SKM-1 (cell line): ENCODE measurements around the gene CES1.
A peak's percentile ranks its signal among the peaks of the same experiment; 100 is the strongest.
"Not testable (repeated sequence)": the region's sequence is repeated elsewhere in the genome, so short reads cannot be mapped to it uniquely, and the experiment has no call there.

ENCODE experiments used
- DNase-seq: peaks from one replicate; lab custom pipeline; 2025; ENCODE audit not compliant: unreplicated experiment; lab: John Stamatoyannopoulos, UW

Gene CES1

DNA sequence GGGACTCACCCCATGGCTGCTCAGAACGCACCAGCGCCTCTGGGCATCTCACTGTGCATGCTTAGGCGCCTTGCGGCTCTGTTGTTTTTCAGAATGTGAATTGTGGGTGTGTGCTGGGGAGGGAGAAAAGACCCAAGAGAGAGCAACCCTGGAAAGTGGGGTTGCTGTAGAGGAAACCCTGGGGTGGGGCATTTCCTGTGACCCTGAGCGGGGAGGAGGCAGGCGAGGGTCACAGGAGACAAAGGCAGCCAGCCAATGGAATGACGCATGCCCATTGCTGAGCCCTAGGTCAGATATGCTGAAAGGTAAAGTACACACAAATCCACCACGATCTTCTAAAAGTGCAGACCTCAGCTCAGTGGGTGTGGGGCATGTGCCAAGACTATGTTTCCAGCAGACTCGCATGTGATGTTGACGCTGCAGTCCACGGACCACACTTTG, 39.9 kb downstream of the CES1 start:
- DNase-seq, result not testable (repeated sequence)

DNA sequence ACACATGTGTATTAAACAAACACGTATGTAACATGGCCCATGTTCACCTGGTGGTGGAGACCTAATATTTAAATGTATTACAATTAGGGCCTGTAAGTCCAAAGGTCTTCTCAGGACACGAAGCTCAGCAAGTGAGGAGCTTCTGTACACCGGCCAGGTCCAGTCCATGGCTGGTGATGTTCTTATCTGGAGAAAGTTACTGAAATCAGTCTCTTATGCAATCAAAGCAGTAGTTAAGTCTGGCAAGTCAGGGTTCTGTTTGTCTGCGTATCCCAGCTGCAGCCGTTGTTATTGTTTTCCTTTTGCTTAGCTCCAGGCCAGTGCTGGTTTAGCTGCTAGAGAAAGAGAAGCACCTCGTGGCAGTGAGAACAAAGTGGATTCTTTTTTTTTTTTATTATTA, 41.4 kb downstream of the CES1 start:
- DNase-seq, result not testable (repeated sequence)

DNA sequence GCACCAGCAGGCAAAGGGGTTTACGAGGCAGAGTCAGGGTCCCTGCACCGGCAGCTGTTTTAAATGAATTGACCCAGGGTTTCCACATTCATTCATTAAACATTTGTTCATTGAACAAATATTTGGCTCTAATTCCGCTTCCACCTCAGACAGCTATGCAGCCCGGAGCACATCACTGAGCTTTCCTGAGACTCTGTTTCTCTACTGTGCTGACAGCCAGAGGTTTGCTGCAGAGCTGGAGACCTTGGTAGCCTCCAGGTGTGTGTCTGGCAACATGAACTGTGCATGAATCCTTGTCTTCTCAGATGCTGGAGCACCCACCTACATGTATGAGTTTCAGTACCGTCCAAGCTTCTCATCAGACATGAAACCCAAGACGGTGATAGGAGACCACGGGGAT, 42.7 kb downstream of the CES1 start:
- DNase-seq, result not testable (repeated sequence)

DNA sequence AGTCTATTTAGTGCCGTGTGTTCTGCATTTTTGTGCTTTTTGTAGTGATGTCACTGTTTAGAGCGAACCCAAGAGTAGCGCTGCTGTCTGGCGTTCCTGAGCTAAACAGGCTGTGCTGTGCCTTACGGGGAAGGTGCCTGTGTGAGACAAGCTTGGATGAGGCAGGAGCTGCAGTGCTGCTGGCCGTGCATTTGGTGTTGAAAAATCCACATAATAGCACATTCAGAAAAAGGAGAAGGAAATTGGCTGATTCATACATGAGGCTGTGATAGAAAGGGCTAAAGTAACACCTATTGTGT, 50.2 kb downstream of the CES1 start:
- not testable (repeated sequence) for DNase-seq

DNA sequence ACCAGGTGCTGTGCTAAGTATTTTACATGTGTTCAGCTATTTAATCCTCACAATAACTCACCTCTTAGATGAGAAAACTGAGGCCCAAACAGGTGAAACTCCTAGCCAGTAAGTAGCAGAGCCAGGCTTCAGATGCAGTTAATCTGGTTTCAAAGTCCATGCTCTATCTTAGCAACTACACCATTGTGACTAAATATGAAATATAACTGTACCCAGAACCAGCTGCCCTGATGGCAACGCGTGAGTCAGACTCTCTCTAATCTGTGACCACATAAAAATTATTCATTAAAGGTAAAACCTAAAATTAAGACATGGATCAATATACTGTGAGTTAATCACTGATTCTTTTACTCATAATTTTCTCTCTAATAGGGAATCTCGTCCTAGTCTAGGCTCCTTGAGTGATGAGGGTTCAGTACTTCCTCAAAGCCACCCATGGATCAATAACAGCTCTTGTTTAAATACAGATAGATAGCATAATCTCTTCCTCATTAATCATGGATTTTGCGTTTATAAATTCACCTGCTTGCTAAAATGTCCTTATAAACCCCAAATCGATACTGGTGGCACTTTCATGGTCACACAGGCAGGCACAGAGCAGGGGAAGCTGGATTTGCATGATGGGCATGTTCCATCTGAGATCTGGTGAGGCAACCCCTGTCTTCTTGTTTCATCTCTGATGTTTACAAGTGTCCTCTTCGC, 50.7 kb downstream of the CES1 start:
- DNase-seq, result not testable (repeated sequence)

DNA sequence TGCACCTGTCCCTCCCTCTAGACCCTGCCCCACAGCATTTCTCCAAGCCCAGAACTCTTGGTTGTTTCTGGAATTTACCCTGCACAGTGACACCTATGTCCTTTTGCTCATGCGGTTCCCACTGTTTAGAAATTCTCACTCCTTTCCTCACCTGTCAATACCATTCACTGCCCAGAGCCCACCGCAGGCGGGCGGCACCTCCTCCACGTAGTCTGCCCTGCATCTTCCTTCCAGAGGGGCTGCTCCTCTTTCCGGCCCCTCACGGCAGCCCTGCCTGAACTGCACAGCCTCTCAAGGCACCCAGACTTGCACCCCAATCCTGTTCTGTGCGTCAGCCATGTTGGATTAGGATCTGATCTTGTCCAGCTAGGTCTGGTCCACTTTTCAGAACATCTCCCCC, 51.4 kb downstream of the CES1 start:
- not testable (repeated sequence) for DNase-seq

DNA sequence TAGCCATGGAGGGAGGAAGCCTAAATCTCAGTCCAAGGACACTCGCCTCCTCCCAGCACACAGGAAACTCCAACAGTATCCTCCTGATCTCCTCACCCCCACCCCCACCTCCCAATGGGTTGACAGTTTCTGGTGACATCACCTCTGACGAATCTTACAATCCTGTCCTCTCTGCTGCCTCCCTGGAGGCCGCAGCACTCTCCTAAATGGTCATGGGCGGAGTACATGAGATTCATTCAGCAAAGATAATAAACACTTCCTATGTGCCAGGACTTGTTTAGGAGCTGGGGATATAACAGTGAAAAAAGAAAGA, 52.8 kb downstream of the CES1 start:
- not testable (repeated sequence) for DNase-seq

DNA sequence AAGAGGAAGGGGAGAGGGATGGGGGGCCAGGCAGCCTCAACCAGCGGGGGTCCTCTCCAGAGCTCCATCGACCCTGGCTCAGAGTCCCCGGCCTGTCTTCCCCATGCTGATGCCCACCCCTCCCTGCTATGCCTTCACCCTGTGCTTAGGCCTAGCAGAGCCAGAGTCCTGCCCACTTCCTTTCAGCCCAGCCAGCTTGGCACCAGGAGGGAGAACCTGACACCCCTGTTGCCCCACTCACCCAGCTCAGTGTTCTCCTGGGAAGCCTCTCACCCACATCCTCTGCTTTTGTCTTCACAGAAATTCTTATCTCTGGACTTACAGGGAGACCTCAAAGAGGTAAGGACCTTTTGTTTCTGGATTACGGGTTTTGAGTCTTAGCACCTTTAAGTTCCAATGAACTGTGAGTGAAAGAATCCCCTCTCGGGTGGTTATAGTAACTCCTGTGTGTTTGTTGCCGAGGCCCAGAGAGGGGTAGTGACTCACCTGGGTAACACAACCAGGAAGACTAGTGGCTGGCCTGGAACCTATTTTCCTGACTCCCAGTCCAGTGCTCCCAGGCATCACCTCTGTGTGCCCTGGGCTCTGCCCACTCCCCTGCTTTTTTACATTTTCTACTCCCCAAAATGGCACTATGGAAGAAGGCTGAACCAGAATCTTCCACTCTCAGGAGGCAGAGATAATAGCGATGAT, 53.3 kb downstream of the CES1 start:
- DNase-seq, result no peak

DNA sequence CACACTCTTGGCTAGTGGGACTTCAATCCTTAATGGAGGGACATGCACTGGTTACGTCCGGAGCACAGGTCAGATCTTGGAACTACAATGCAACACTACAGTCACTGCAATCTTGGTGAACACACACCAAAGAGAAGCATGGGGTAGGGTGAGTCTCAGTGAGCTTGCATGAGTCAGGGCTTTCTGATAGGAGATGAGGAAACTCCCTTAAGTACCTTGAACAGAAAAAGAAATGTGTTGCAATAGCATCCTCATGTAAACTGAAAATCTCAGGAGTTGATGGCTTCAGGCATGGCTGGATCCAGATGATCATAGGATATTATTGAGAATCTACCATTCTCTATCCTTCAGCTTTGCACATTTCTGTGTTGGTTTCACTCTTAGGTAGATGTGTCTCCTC, 54.1 kb downstream of the CES1 start:
- no peak for DNase-seq

DNA sequence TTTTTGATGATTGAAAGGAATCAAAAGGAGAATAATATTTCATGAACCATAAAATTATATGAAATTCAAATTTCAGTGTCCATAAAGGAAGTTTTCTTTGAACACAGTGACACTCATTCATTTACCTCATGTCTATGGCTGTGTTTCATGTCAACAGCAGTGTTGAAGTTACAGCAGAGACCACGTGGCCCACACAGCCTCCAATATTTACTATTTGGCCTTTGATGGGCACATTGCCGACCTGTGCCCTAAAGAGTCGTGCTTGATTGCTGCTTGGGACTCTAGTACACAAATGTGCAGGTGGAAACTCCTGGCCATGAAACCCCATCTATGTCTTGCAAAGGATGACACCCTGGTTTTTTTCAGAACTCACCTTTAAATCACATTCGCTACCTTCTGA, 57.0 kb downstream of the CES1 start:
- no peak for DNase-seq

DNA sequence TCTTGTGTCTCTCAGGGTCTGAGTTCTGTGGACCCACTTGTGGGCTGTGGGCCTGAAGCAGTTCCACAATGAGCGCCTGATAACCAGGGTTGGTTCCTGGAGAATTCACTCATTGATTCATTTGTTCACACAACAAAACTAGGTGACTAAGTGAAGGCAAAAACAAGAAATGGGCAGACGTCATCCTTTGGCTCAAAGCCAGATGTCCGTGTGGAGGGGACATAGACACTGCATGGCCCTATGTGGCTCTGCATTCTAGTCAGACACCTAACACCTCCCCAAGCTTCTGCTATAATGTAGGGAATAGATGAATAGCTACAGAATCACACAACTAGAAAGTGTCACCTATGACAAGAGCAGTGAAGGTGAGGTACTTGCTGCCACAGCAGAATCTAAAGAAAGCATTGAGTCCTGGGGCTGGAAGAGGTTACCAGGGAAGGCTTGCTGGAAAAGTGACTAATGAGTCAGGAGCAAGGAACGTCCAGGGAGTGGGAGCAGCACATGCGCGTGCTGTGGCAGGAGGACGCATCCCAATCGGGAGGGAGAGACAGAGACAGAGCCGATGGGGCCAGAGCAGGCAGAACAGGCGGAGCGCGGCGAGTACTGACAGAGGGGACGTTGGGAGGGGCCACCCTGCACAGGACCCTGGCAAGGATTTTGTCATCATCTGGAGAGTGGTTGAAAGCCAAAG, 58.9 kb downstream of the CES1 start:
- no peak for DNase-seq

DNA sequence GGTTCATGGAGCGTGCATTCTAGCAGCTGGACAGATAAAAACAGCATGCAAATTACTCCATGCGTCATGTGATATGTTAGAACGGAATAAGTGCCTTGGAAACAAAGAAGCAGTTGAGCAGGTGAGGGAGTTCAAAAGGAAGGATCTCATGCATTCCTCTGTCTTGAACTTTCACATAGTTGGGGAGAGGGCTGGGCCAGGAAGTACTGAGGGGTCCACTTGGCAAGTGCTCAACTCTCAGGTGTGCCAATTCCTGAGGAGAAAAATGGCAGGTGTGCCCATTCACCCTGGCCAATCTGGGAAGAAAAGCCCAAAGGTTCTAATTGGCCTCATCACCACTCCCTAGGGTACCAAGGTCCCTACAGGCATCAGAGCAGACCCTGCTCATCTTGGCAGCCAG, 67.7 kb downstream of the CES1 start:
- no peak for DNase-seq

DNA sequence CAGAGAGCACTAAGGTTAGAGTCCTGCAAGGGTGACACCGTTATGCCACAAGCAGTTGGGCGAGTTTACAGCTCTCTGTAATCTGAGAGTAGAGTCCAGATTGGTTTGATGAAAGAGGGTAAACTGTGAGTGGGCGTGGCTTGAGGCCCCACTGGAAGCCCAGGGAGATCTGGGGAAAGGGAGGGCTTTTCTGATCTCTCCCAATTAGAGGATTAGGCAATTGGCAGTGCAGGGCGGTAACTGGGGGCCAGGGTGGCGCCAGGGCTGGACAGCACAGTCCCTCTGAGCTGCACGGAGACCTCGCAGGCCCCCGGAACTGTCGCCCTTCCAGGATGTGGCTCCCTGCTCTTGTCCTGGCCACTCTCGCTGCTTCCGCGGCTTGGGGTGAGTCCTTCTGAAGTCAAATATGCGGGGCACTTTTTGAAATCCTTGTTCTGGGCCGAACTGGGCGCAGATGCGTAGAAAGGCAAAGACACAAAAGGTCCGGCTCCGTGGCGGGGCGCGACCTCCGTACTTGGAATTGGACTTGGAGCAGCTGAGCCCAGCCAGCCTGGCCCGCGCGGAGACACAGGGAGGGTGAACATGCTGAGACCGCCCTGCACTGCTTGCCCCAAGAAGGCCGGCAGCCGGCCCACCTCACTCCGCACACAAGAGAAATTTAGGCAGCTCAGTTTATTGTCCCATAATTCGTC, 72.4 kb downstream of the CES1 start:
- DNase-seq, result no peak

DNA sequence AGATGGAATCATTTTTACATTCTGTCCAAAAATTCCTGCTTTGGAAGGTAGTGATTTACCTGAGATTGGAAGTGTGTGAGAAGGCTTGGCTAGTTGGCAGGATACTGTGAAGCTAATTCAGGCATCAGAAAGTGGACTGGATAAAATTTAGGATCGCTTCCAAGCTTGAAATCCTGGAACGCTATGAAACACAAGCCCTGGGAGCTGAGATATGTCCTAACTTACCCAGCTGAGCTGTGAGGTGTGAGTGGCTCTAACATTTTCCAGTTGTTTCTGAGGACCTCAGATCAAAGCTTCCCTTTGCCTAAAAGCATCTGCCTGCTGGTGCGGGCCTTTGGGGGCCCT, 73.0 kb downstream of the CES1 start:
- not testable (repeated sequence) for DNase-seq

DNA sequence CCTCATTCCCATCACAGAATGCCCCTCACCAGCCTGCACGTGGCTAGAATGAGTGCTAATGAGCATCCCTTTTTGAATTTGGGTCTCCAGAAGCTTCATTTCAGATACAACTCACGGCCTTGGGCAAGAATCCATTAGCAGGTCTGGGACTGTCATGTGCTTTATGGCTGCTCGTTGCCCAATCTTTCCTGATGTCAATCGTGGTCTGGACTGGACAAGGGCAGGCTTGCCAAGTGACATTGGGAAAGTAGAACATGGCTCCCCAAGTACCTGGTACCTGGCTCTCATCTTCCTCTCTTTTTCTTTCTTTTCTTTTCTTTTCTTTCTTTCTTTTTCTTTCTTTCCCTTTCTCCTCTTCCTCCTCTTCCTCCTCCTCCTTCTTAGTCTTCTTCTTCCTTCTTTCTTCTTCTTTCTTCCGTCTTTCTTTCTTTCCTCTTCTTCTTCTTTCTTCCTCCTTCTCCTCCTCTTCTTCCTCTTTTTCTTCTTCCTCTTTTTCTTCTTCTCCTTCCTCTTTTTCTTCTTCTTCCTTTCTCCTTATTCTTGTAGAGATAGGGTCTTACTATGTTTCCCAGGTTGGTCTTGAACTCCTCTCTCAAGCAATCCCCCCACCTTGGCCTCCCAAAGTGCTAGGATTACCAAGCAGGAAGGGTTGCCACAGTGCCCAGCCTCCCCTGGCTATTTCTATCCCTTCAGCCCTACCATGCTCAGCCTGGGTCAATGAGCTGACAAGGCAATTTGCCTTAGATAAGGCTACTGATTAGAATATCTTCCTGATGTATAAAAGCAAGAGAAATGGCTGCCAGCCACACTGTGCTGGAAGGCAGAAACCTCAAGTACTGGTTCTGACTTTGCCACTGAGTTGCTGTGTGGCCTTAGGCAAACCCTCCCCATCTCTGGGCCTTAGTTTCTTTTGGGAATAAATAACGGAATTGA, 75.0 kb downstream of the CES1 start:
- DNase-seq, result peak; percentile 72

DNA sequence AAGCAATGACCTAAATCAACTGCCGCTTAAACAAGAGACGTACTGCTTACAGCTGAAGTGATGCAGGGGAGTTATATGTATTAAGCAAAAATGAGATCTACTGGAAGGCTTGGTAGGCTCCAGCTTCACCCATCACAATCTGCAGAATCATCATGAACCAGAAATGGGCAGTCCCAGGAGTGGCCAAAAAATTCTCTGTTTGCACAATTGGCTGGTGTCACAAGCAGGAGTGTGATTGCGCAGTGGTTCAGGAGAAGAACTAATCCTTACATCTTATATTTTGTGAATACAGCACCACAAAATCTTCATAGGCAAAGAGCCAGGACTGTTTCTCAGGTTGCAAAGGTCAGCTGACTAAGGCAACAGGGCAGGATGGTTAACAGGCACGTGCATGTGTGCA, 75.9 kb downstream of the CES1 start:
- peak; percentile 53 for DNase-seq

DNA sequence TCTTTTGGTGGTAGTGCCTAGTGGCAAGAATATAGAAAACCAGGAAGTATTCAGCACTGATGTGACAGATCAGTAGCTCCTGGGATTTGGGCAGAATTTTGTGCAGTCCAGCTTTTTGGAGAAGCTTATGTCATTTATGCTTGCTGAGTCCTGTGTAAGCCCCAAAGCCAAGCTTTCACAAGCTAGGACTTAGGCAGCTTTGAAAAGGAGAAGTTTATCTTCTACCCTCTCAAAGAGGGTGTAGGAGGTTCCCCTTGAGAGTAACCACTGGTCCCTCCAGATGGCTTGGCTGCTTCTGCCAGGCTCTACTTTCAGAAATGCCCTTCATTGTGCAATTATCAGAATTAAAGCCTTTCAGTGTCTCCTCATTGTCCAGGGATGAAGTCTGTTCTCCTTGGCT, 78.8 kb downstream of the CES1 start:
- peak; percentile 61 for DNase-seq

DNA sequence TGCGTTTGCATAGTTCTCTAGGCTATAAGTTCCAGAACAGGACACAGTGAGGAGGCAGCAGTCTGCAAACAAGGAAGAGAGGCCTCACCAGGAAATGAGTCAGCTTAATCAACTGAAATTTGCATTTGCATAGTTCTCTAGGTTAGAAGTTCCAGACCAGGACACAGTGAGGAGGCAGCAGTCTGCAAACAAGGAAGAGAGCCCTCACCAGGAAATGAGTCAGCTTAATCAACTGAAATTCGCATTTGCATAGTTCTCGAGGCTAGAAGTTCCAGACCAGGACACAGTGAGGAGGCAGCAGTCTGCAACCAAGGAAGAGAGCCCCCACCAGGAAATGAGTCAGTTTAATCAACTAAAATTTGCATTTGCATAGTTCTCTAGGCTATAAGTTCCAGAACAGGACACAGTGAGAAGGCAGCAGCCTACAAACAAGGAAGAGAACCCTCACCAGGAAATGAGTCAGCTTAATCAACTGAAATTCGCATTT, 79.7 kb downstream of the CES1 start:
- peak; percentile 49 for DNase-seq
